GM21447 (cell line): Measurements from ENCODE around the gene CTNNA3.

ENCODE experiments used
- ATAC-seq: cut with Tn5 transposase; IDR thresholded peaks from one replicate; pipeline ENCODE4 v1.9.1; 2021; ENCODE audit not compliant: unreplicated experiment

CTNNA3 gene

GRCh38 chr10:66782144-66782543, 913.9 kb downstream of the CTNNA3 start:
- no peak for ATAC-seq

GRCh38 chr10:66780796-66781195, 915.2 kb downstream of the CTNNA3 start:
- no peak for ATAC-seq

GRCh38 chr10:66778351-66778750, 917.6 kb downstream of the CTNNA3 start:
- no peak for ATAC-seq

DNA sequence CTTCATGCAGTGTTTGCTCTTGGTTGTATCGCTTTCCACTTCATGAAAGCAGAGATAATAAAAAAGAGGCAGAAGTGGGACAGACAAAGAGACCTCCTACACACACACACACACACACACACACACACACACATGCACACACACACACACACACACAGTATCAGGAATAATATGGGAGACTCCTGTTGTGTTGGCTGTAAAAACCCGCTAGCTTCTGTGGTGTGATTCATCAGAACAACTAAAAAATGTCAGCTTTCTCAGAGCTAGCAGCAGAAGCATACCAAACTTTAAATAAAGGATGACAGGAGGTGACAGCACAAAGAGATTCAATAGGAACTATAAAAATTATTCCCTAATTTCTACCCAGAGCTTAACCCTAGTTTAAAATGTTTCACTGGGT, 918.3 kb downstream of the CTNNA3 start:
- no peak for ATAC-seq

DNA sequence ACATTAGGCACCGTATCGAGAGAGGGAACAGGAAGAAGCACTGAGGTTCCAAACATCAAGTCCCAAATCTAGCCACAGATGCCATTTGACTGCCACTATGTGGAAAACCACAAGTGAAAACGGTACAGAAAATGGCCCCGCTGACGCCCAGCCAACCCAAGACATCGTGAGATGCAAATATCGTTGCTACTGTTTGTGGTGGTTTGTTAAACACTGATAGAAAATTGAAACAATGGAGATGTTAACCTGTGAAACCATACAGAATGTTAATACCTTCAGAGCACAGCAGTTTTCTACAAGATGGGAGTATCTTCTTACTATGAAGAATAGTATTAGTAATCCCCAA, 922.5 kb downstream of the CTNNA3 start:
- no peak for ATAC-seq

- ATAC-seq, result no peak
These were observed 923.2 kb downstream of the CTNNA3 start for GRCh38 chr10:66772548-66773471.

DNA sequence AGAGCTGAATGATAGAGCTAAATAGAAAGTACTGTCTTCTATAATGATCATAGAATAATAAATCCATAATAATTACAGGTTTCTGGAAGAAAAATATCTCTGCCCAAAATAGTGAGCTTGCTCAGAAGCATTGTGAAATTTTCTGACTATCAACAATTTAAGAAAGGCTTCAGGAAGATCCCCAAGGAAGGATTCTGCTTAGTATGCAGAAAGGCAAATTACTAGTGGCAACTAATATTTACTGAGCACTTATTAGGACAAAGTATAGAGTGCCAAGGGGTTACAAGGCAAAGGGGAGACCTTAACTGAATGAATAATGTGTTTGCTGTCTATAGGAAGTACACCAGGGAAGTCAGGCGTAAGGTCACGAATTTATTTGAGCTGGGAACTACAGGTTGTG, 928.3 kb downstream of the CTNNA3 start:
- ATAC-seq, result no peak

- ATAC-seq, result no peak
These were observed 933.7 kb downstream of the CTNNA3 start for GRCh38 chr10:66762218-66762729.

GRCh38 chr10:66760941-66761340, 935.1 kb downstream of the CTNNA3 start:
- ATAC-seq, result no peak

DNA sequence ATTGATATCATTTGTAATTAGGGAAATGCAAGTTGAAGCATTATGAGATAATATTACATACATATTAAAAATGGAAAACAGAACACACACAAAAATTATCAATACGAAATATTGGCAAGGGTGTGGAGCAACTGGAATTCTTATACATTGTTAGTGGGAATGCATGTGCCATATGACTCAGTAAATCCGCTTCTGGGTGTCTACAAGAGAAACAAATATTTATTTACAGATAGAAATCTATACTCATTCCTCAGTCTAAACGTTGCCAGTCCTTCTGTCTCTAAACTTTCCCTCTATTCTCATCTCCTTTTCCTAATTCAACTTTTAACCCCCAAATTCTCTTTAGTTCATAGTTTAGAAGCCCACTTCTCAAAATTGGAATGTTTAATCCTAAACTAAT, 940.5 kb downstream of the CTNNA3 start:
- ATAC-seq, result no peak

DNA sequence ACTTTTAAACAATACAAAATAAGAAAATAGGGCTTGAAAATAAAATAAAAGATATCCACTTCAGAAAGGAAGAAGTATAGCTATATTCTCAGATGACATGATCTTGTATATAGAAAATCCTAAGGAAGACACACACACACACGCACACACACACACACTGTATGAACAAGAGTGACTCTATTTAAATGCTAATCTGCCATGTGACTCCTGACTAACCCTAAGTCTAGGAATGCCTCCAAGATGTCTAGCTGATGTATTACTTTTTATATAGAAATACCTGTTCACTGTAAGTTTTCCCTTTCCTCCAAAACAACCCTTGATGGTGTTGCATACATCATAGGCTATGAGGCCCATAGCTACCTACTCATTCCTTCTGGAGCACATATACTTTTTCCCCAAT, 943.3 kb downstream of the CTNNA3 start:
- no peak for ATAC-seq

- no peak for ATAC-seq
These were observed 947.8 kb downstream of the CTNNA3 start for GRCh38 chr10:66748217-66748616.

DNA sequence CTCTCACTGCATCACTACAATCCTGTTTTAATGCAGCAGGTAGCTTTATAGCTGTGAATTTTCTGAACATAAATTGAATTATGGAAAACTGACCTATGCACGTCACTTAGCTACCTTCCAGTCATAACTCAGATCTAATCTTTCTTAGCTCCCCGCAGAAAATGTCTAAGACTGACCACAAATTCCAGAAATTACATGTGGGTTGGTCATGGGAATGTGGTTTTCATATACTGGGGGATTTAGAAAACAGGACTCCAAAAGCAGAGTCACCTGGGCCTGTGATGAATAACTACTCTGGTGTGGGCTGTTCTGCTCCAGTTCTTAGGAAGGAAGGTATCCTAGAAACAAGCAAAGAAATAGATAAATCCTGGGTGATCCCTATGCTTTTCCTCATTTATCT, 948.5 kb downstream of the CTNNA3 start:
- ATAC-seq, result no peak

GRCh38 chr10:66746711-66747110, 949.3 kb downstream of the CTNNA3 start:
- no peak for ATAC-seq

DNA sequence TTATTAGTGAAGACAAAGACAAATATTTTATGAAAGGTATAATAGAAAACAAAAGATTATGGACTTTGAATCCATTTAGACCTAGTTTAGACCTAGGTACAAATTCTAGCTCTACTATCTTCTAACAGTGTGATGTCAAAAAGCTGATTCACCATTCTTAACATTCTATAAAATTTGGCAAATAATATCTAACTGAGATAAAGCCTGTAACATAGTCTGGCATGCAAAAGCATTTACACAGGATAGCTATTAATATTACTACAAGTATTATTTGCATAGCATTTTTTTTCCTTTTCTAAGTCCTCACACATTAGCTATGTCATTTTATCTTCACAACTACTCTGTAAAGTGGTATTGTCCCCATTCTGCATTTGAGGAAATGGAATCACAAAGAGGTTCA, 949.7 kb downstream of the CTNNA3 start:
- no peak for ATAC-seq

DNA sequence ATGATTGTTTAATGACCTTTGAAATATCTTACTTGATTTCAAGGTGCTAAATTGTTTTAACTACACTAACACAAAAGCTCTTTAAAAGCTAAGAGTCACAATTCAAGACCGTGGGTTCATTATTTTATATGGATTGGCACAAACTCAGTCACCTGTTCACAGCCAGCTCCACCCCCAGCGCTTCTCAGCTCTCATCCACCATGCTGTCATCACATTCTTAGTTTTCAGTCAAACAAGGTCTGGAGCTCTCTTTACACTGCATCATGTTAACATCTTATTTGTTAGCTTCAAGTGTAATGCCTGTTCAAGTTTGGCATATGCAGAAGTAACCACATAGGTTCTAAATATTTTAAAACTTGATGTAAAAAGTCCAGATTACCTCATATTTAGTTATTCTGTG, 951.1 kb downstream of the CTNNA3 start:
- ATAC-seq, result no peak

DNA sequence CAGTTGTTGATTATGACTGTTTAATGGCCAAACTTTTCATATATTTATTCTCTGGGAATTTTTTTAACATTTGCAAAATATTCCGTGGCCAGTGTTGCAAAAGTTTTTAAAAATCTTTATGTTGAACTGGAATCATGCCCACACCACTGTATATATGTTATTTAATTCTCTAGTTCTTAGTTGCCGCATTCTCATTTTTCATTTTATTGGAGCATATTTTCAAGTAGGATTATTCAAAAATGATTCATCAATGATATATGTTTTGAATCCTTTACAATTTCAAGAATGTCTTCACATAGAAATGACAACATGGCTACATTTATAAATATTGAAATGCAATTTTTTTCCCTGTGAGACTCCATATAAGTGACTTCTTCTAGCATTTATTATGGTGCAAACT, 958.8 kb downstream of the CTNNA3 start:
- no peak for ATAC-seq

DNA sequence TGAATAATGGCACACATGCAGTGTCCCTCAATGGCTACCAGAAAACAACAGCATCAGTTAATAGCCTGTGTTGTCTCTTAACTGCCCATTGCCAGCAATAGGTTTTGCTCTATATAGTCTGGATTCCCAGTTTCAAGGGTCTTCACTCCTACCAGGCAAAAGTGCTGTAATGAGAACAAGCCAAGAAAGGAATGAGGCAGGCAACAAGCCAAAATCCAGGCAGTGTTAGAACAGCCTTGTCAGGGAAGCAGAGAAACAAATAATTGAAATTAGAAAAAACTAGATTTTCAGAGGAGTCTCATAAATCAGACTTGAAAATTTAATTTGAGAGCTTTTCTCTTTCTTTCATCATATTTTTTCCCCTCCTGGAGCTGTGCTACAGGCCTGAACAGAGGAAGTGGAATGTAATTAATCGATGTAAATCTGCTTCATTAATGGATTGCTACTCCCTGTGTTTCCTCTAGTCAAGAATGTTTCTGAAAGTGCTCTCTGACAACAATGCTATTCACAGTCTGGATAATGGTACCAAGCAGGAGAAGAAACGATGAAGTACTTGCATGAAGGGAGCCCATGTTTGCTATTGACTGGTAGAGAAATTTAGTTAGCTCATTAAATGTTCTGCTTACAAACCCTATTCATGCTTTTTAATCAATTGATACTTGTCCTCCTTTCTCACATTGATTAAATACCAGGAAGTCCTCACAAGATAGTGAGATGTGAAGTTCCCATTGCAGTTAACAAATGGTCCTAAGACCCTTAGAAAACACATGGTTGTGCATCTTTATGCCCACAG, 972.2 kb downstream of the CTNNA3 start:
- no peak for ATAC-seq

- no peak for ATAC-seq
These were observed 976.5 kb downstream of the CTNNA3 start for GRCh38 chr10:66719483-66719882.

DNA sequence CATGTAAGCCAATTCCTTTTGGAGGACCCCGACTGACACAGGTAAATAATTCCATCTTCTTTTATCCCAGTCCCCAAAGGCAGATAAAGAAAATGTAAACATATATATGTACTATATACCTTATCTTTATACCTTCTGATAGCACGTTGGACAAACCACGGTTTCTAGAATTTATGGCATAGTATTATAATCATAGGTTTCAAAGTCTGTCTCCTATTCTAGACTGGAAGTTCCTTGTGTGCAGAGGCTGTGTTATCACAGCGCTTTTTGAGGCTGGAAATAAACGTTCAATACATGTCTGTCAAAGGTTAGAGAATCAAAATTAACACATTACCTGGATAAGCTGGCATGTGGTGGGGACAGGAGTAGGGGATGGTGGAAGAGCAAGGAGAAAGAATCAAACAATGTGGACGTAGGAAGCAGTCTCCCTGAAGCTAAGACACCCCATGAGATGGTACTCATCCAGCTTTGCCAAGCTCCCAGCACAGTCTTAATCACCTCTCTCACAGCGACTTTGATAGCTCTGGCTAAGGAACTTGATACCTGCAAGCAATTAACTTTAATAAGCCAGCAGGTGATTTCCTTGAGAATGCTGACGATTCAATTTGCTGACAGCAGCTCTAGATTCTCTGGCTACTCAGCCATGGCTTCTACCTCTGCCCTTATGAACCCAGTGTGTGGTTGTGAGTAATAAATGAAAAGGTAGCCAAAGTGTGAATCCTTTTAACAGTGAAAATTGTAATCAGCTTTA, 978.6 kb downstream of the CTNNA3 start:
- ATAC-seq, result no peak

DNA sequence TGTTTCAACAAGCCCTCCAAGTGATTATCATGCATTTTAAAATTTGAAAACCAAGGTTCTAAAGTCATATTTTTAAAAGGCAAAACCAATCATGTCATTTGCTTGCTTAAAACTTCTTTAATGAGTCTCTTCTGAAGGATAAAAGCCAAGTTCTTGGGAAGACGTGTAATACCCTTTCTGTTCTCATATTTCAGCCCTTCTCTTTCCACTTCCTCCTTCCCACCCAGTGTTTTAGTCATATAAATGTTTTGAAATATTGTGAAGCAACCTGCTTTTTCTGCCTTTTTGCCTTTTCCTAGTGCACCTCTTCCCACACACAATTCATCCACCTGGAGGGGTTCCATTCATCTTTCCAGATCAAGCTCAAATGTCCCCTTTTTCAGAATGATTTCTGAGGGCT, 981.3 kb downstream of the CTNNA3 start:
- ATAC-seq, result no peak
